ENCODE data around the gene ACSBG1. TPM values are rescaled to one million over a fixed set of nuclear protein-coding genes. Genes with fewer than 3 reads are reported as not detected.

The ACSBG1 gene
- total RNA-seq, 1 donor from 2014 or later = under 0.01 TPM

GRCh38 chr15:78146425-78147154 lies 87.8 kb downstream of the ACSBG1 start:
- H3K27ac ChIP-seq (ENCODE audit: low read depth, low read length) = peak overlapping the region; percentile 83
- H3K4me3 ChIP-seq (ENCODE audit: low read length in 3 of 3) = no peak overlapping the region

GRCh38 chr15:78142332-78142731 lies 92.0 kb downstream of the ACSBG1 start:
- Histone ChIP-seq H3K27ac (ENCODE audit: low read depth, low read length) (no peak overlapping the region), H3K4me3 (ENCODE audit: low read length in 3 of 3) (no peak overlapping the region), H3K9me3 (ENCODE audit: control insufficient read depth in 3 of 3, low read length in 3 of 3) (no peaks in the 10 kb centered on the region), H3K36me3 (ENCODE audit: control insufficient read depth in 3 of 3, insufficient read depth in 3 of 3, low read length in 3 of 3) (no peaks in the 10 kb centered on the region), H3K9ac (ENCODE audit: low read depth in 1 of 3, low read length in 3 of 3) (no peak overlapping the region), H3K4me1 (ENCODE audit: control insufficient read depth in 3 of 3, insufficient read depth in 3 of 3, low read length in 3 of 3) (peaks cover 3 to 13% (median 7%) of the 10 kb centered on the region in 3 donors), H3K27me3 (ENCODE audit: control insufficient read depth in 3 of 3, insufficient read depth in 3 of 3, low read length in 3 of 3) (no peaks in the 10 kb centered on the region)

More at GRCh38 chr15:78146425-78147154, 87.8 kb downstream of the ACSBG1 start:
- H3K9ac ChIP-seq (ENCODE audit: low read depth in 1 of 3, low read length in 3 of 3) = no peak overlapping the region
- no peaks in the 10 kb centered on the region for H3K9me3 ChIP-seq (ENCODE audit: control insufficient read depth in 3 of 3, low read length in 3 of 3)
- H3K27me3 ChIP-seq (ENCODE audit: control insufficient read depth in 3 of 3, insufficient read depth in 3 of 3, low read length in 3 of 3) = no peaks in the 10 kb centered on the region
- peaks cover 27 to 40% (median 35%) of the 10 kb centered on the region in 3 donors for H3K4me1 ChIP-seq (ENCODE audit: control insufficient read depth in 3 of 3, insufficient read depth in 3 of 3, low read length in 3 of 3)
- no peaks in the 10 kb centered on the region for H3K36me3 ChIP-seq (ENCODE audit: control insufficient read depth in 3 of 3, insufficient read depth in 3 of 3, low read length in 3 of 3)

DNA sequence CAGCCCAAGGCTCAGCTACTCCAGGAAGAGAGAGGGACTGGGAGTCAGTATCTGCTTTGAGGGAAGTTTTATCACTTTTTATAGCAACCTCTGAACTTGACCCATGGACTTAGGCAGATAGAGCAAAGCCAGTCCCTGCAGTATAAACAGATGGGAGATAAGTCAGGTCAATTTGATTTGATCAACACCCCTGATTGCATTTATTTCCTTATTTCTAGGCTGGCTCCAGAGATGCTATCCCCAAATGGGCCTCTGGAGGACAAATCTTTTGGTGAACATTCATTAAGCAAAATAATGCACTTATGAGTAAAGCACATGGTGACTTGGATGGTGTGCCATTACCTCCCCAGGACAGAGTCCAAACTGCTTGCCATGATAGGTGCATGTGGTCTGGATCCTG lies 94.1 kb downstream of the ACSBG1 start:
- H3K27me3 ChIP-seq (ENCODE audit: control insufficient read depth in 3 of 3, insufficient read depth in 3 of 3, low read length in 3 of 3) = no peaks in the 10 kb centered on the region
- no peaks in the 10 kb centered on the region for H3K4me1 ChIP-seq (ENCODE audit: control insufficient read depth in 3 of 3, insufficient read depth in 3 of 3, low read length in 3 of 3)
- no peak overlapping the region for H3K9ac ChIP-seq (ENCODE audit: low read depth in 1 of 3, low read length in 3 of 3)
- H3K4me3 ChIP-seq (ENCODE audit: low read length in 3 of 3) = no peak overlapping the region
- no peak overlapping the region for H3K27ac ChIP-seq (ENCODE audit: low read depth, low read length)
- no peaks in the 10 kb centered on the region for H3K9me3 ChIP-seq (ENCODE audit: control insufficient read depth in 3 of 3, low read length in 3 of 3)
- H3K36me3 ChIP-seq (ENCODE audit: control insufficient read depth in 3 of 3, insufficient read depth in 3 of 3, low read length in 3 of 3) = no peaks in the 10 kb centered on the region

GRCh38 chr15:78139578-78139977 lies 94.8 kb downstream of the ACSBG1 start:
- Histone ChIP-seq H3K27ac (ENCODE audit: low read depth, low read length) (no peak overlapping the region), H3K4me1 (ENCODE audit: control insufficient read depth in 3 of 3, insufficient read depth in 3 of 3, low read length in 3 of 3) (no peaks in the 10 kb centered on the region), H3K27me3 (ENCODE audit: control insufficient read depth in 3 of 3, insufficient read depth in 3 of 3, low read length in 3 of 3) (no peaks in the 10 kb centered on the region), H3K36me3 (ENCODE audit: control insufficient read depth in 3 of 3, insufficient read depth in 3 of 3, low read length in 3 of 3) (no peaks in the 10 kb centered on the region), H3K9me3 (ENCODE audit: control insufficient read depth in 3 of 3, low read length in 3 of 3) (no peaks in the 10 kb centered on the region), H3K4me3 (ENCODE audit: low read length in 3 of 3) (no peak overlapping the region), H3K9ac (ENCODE audit: low read depth in 1 of 3, low read length in 3 of 3) (no peak overlapping the region)

- Histone ChIP-seq H3K9me3 (ENCODE audit: control insufficient read depth in 3 of 3, low read length in 3 of 3) (no peaks in the 10 kb centered on the region), H3K36me3 (ENCODE audit: control insufficient read depth in 3 of 3, insufficient read depth in 3 of 3, low read length in 3 of 3) (no peaks in the 10 kb centered on the region), H3K4me1 (ENCODE audit: control insufficient read depth in 3 of 3, insufficient read depth in 3 of 3, low read length in 3 of 3) (peaks cover 18 to 26% (median 21%) of the 10 kb centered on the region in 3 donors), H3K27me3 (ENCODE audit: control insufficient read depth in 3 of 3, insufficient read depth in 3 of 3, low read length in 3 of 3) (no peaks in the 10 kb centered on the region), H3K4me3 (ENCODE audit: low read length in 3 of 3) (no peak overlapping the region), H3K9ac (ENCODE audit: low read depth in 1 of 3, low read length in 3 of 3) (no peak overlapping the region), H3K27ac (ENCODE audit: low read depth, low read length) (no peak overlapping the region)
Measured at GRCh38 chr15:78133801-78134200, 100.6 kb downstream of the ACSBG1 start.

GRCh38 chr15:78131295-78132061 lies 102.9 kb downstream of the ACSBG1 start, which contains the start of gene CIB2:
Gene CIB2 (minus strand): TSS chr15:78131445. CDS start chr15:78131215, 230 bp downstream.
- Histone ChIP-seq H3K9ac (ENCODE audit: low read depth in 1 of 3, low read length in 3 of 3) (peak within 1 kb of the TSS; percentile 83 to 95 (median 95)), H3K27ac (ENCODE audit: low read depth, low read length) (peak within 1 kb of the TSS; percentile 75), H3K4me3 (ENCODE audit: low read length in 3 of 3) (peak within 1 kb of the TSS; percentile 72 to 85 (median 82)), H3K4me1 (ENCODE audit: control insufficient read depth in 3 of 3, insufficient read depth in 3 of 3, low read length in 3 of 3) (peaks cover 20 to 28% (median 22%) of the 10 kb centered on the region in 3 donors), H3K36me3 (ENCODE audit: control insufficient read depth in 3 of 3, insufficient read depth in 3 of 3, low read length in 3 of 3) (no peaks in the 10 kb centered on the region), H3K9me3 (ENCODE audit: control insufficient read depth in 3 of 3, low read length in 3 of 3) (no peaks in the 10 kb centered on the region), H3K27me3 (ENCODE audit: control insufficient read depth in 3 of 3, insufficient read depth in 3 of 3, low read length in 3 of 3) (no peaks in the 10 kb centered on the region)

DNA sequence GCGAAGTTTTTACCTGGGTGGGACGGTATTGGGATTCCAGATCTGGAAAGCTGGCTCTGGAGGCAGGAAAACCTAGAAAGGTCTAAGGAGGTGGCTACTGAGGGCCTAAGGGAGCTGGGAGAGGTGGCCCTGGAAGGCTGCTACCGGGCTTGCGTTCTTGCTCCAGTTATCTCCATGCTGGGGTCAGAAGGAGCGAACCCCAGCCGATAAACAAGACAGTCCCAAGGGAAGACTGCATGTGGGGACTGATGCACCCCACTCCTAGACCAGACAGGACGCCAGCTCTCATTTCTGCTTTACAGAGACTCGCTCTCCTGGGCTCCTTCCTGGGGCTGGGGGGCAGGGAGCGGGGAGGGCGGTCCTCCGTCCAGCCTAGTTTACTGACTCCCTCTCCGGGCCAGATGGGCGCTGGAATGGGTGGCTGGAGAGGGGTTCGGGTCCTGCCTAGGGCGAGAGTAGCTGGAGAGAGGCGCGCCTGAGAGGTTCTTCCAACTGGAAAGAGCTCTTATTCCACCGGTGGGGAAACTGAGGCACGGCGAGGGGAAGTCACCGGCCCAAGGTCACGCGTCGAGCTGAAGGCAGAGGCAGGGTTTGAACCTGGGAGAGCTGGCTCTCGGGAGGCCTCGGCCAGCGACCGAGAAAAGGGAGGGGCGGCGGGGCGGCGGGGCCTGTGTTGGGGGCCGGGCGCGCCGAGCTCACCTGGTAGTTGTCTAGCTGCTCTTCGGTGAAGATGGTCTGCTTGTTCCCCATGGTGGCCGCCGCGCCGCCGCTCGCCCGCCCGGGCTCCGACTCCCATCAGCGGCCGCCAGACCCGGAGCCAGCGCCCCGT lies 103.7 kb downstream of the ACSBG1 start:
- Histone ChIP-seq H3K4me1 (ENCODE audit: control insufficient read depth in 3 of 3, insufficient read depth in 3 of 3, low read length in 3 of 3) (peaks cover 20 to 28% (median 22%) of the 10 kb centered on the region in 3 donors), H3K27ac (ENCODE audit: low read depth, low read length) (no peak overlapping the region), H3K36me3 (ENCODE audit: control insufficient read depth in 3 of 3, insufficient read depth in 3 of 3, low read length in 3 of 3) (no peaks in the 10 kb centered on the region), H3K27me3 (ENCODE audit: control insufficient read depth in 3 of 3, insufficient read depth in 3 of 3, low read length in 3 of 3) (no peaks in the 10 kb centered on the region), H3K4me3 (ENCODE audit: low read length in 3 of 3) (peak overlapping the region; percentile 14 to 82 (median 49)), H3K9me3 (ENCODE audit: control insufficient read depth in 3 of 3, low read length in 3 of 3) (no peaks in the 10 kb centered on the region), H3K9ac (ENCODE audit: low read depth in 1 of 3, low read length in 3 of 3) (peak overlapping the region; percentile 23 to 95 (median 30))

DNA sequence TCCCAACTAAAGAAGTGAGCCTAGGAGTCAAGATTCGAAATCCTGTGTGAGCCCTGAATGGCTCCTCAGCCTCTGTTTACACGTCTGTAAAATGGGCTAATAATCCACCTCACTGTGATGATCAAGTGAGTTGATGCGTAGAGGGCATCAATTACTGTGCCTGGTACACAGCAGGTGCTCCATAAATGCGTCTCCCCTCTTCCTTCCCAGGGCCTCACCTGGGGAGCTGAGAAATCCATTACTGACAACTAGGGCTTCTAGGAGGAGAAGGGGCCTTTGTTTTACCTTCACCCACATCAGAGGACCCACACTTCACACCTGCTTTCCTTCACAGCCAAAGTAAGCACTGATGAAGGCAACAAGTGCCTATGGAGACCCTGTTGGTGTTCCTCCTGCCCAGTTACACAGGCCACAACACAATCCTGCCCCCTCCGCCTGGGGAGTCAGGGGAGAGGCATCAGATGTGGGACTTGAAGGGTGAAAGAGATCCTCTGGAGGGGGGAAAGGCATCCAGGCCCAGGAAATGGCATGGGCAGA lies 104.5 kb downstream of the ACSBG1 start:
- peak overlapping the region in 1 of 3 donors; percentile 33 for H3K9ac ChIP-seq (ENCODE audit: low read depth in 1 of 3, low read length in 3 of 3)
- no peaks in the 10 kb centered on the region for H3K36me3 ChIP-seq (ENCODE audit: control insufficient read depth in 3 of 3, insufficient read depth in 3 of 3, low read length in 3 of 3)
- peaks cover 20 to 28% (median 22%) of the 10 kb centered on the region in 3 donors for H3K4me1 ChIP-seq (ENCODE audit: control insufficient read depth in 3 of 3, insufficient read depth in 3 of 3, low read length in 3 of 3)
- H3K4me3 ChIP-seq (ENCODE audit: low read length in 3 of 3) = no peak overlapping the region
- H3K27me3 ChIP-seq (ENCODE audit: control insufficient read depth in 3 of 3, insufficient read depth in 3 of 3, low read length in 3 of 3) = no peaks in the 10 kb centered on the region
- no peaks in the 10 kb centered on the region for H3K9me3 ChIP-seq (ENCODE audit: control insufficient read depth in 3 of 3, low read length in 3 of 3)
- no peak overlapping the region for H3K27ac ChIP-seq (ENCODE audit: low read depth, low read length)

DNA sequence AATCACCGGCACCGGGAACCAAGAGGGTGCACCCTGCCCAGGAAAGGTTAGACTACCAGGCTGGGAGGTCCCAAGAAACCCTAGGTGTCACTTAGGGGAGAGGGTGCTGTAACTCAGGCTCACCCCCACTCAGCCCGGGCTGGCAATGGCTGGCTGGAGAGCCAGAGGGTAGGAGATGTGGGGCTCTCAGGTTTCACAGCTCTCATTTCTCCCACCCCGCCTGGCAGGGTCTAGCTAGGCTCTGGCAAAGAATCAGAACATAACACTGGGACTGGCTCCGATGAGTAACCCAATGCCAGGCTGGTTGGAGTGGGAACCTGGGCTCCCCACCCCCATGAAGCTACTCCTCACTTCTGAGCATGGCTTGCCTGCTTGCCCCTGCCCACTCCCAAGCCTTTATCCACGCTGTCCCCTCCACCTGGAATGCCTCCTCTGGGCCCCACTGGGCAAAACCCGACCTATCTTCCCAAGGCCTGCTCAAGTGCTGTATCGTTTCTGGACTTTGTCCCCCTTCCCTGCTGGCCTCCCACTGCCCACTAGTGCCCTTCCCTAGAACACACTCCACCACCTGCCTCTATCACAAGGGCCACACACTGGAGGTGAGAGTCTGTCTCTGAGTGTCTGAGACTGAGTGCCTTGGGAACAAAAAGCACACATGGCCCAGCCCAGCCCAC lies 105.2 kb downstream of the ACSBG1 start:
- H3K27ac ChIP-seq (ENCODE audit: low read depth, low read length) = no peak overlapping the region
- no peaks in the 10 kb centered on the region for H3K9me3 ChIP-seq (ENCODE audit: control insufficient read depth in 3 of 3, low read length in 3 of 3)
- H3K9ac ChIP-seq (ENCODE audit: low read depth in 1 of 3, low read length in 3 of 3) = no peak overlapping the region
- H3K27me3 ChIP-seq (ENCODE audit: control insufficient read depth in 3 of 3, insufficient read depth in 3 of 3, low read length in 3 of 3) = no peaks in the 10 kb centered on the region
- no peaks in the 10 kb centered on the region for H3K36me3 ChIP-seq (ENCODE audit: control insufficient read depth in 3 of 3, insufficient read depth in 3 of 3, low read length in 3 of 3)
- H3K4me1 ChIP-seq (ENCODE audit: control insufficient read depth in 3 of 3, insufficient read depth in 3 of 3, low read length in 3 of 3) = peaks cover 20 to 28% (median 22%) of the 10 kb centered on the region in 3 donors
- peak overlapping the region in 2 of 3 donors; percentile 14 to 22 for H3K4me3 ChIP-seq (ENCODE audit: low read length in 3 of 3)

All from skeletal muscle tissue (tissue), 4 donors.